T-cell (primary cell): Measurements from ENCODE around the gene NES. TPM values are rescaled to one million over a fixed set of nuclear protein-coding genes. Genes with fewer than 3 reads are reported as not detected.

Source experiments
- ATAC-seq, 4 experiments: fragments of 200-7000 bp in 3 of 4; fragments of 150-1000 bp in 1 of 4; cut with Tn5 transposase; replicated peaks in 1 of 4; 1 replicate in 3 of 4; 2 replicates in 1 of 4; pipeline ENCODE4 v1.10.0; 2021; ENCODE audit warnings: moderate library complexity in 3 of 4, mild to moderate bottlenecking in 2 of 4, moderate number of reproducible peaks in 1 of 4
- CTCF ChIA-PET, 2 donors: fragments of 300-600 bp; sonication (Branson Sonifier 250); formaldehyde crosslinking; loops; one replicate each; lab custom pipeline; 2022; ENCODE audit warnings: antibody characterized with exemption in 2 of 2; lab: Charles Lee
- POLR2A ChIA-PET, 2 donors: fragments of 300-600 bp; sonication (Branson Sonifier 250); formaldehyde crosslinking; loops; one replicate each; lab custom pipeline; 2022; ENCODE audit warnings: antibody characterized with exemption in 2 of 2; lab: Charles Lee
- DNase-seq, 35 experiments: peaks; one replicate each; pipeline versions ENCODE4 v3.0.0 to v3.0.0-alpha.2; 2013 to 2023
- H3K27ac ChIP-seq: one replicate; pipeline ENCODE4 v1.5.1; 2013; ENCODE audit warnings: low read length
- H3K27me3 ChIP-seq, 2 experiments: replicated peaks in 1 of 2; 1 replicate in 1 of 2; 2 replicates in 1 of 2; pipeline versions ENCODE4 v1.6.1 to v1.7.0; 2013; ENCODE audit warnings: low read length in 1 of 2, mixed read lengths in 1 of 2; ENCODE audit not compliant: control insufficient read depth in 2 of 2, insufficient read depth in 2 of 2; ENCODE audit errors: extremely low read depth in 1 of 2
- H3K36me3 ChIP-seq, 2 donors: 1 replicate in 1 of 2; 2 replicates in 1 of 2; pipeline versions ENCODE4 v1.6.1 to v1.7.0; 2013; ENCODE audit warnings: low read length in 1 of 2; ENCODE audit not compliant: control insufficient read depth in 2 of 2, insufficient read depth in 1 of 2; ENCODE audit errors: extremely low read depth in 1 of 2
- H3K4me1 ChIP-seq, 2 experiments: 1 replicate in 1 of 2; 2 replicates in 1 of 2; pipeline versions ENCODE4 v1.6.1 to v1.7.0; 2013; ENCODE audit warnings: low read length in 2 of 2, mixed read lengths in 1 of 2; ENCODE audit not compliant: insufficient read depth in 2 of 2, control insufficient read depth in 1 of 2; ENCODE audit errors: extremely low read depth in 1 of 2
- H3K4me3 ChIP-seq, 2 donors: 1 replicate in 1 of 2; 2 replicates in 1 of 2; pipeline versions ENCODE4 v1.5.1 to v1.7.0; 2013; ENCODE audit warnings: mild to moderate bottlenecking in 2 of 2, low read length in 1 of 2, moderate library complexity in 1 of 2; ENCODE audit not compliant: control insufficient read depth in 1 of 2; ENCODE audit errors: extremely low read depth in 1 of 2
- H3K9me3 ChIP-seq: 2 replicates; pipeline ENCODE4 v1.7.0; 2013
- H3K27ac Mint-ChIP-seq, 2 donors: one replicate each; pipeline ENCODE4 v1.8.0; 2020 to 2021; ENCODE audit warnings: mild to moderate bottlenecking in 2 of 2, mixed read lengths in 2 of 2
- H3K27me3 Mint-ChIP-seq, 2 donors: one replicate each; pipeline ENCODE4 v1.8.0; 2021 to 2022; ENCODE audit warnings: mixed read lengths in 2 of 2
- H3K36me3 Mint-ChIP-seq: one replicate; pipeline ENCODE4 v1.8.0; 2021; ENCODE audit warnings: mixed read lengths
- H3K4me1 Mint-ChIP-seq, 3 donors: one replicate each; pipeline ENCODE4 v1.8.0; 2020 to 2022; ENCODE audit warnings: mixed read lengths in 3 of 3, mild to moderate bottlenecking in 1 of 3
- H3K4me3 Mint-ChIP-seq, 3 donors: one replicate each; pipeline ENCODE4 v1.8.0; 2020 to 2022; ENCODE audit warnings: mild to moderate bottlenecking in 3 of 3, mixed read lengths in 3 of 3, moderate library complexity in 3 of 3
- H3K9me3 Mint-ChIP-seq, 3 donors: one replicate each; pipeline ENCODE4 v1.8.0; 2020 to 2022; ENCODE audit warnings: mixed read lengths in 3 of 3
- WGBS: methylation state at CpG from one replicate; pipeline ENCODE4 v1.1.5; 2013; ENCODE audit warnings: missing lambda C conversion rate; ENCODE audit not compliant: insufficient coverage; 5-methylcytosine and 5-hydroxymethylcytosine counted together
- total RNA-seq, 35 experiments: library from RNA in 6 of 35; stranded (reverse) in 6 of 35; fragments of 120-200 nt in 1 of 35; gene quantifications; one replicate each; pipeline versions ENCODE4 v1.2.1 to v1.2.4 and lab custom pipeline; 2013 to 2026

NES gene
- total RNA-seq, 5 donors from 2014 or later (not counting 1 experiment from before 2014, with no cell fraction given): 0.10 to 0.35 (median 0.25) TPM; not detected in 2

DNA sequence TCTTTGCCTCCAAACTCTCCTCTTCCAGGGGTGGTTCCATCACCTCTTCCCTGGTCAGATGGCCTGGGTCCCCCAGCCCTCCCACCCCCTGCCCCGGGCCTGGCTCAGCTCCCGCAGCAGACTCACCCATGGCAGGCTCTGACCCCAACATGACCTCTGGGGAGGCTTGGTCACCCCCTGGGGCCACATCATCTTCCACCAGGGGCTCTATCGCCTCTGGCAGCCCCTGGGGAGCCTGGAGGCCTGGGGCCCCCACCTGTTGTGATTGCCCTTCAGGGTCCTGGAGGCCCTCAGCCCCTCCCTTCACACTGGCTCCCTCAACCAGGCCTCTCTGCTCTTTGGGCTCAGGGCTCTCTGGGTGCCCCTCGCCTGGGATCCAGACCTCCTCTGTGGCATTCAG, 6.4 kb downstream of the NES start:
- ATAC-seq (no peak), DNase-seq (no peak)
- ChIA-PET POLR2A (no interaction called here), CTCF (no interaction called here)
- Mint-ChIP-seq H3K27me3 (peaks cover 19 to 34% of the 10 kb centered on the region in 2 donors), H3K27ac (no peak overlapping the region), H3K9me3 (no peaks in the 10 kb centered on the region), H3K4me1 (no peaks in the 10 kb centered on the region), H3K4me3 (no peak overlapping the region), H3K36me3 (no peaks in the 10 kb centered on the region)
- Histone ChIP-seq H3K27ac (no peak overlapping the region), H3K36me3 (no peaks in the 10 kb centered on the region), H3K4me3 (no peak overlapping the region), H3K4me1 (no peaks in the 10 kb centered on the region), H3K27me3 (peaks cover 2 to 47% of the 10 kb centered on the region in 2 experiments), H3K9me3 (no peaks in the 10 kb centered on the region)
- 45% methylated on average over 3 of the region's 4 CpGs for WGBS

DNA sequence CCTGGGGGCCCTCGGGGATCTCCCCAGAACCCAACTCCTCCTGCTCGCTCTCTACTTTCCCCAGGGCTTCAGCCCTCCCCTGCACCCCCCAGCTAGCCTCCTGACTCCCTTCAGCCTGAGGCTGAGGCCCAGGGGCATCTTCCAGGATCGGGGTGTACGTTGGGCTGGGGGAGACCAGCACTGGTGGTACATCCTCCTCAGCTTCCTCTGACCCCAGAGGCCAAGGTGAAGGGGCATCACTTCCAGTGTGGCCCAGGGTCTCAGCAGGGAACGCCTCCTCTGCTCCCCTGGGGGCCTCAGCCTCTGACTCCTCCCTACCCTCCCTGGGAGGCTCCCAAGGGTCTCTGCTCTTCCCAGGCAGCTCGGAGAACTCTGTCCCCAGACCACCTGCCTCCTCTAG, 6.8 kb downstream of the NES start:
- Mint-ChIP-seq H3K27me3 (peaks cover 19 to 31% of the 10 kb centered on the region in 2 donors), H3K27ac (no peak overlapping the region), H3K4me1 (peaks cover 0 to 4% (median 0%) of the 10 kb centered on the region in 3 donors), H3K9me3 (no peaks in the 10 kb centered on the region), H3K4me3 (no peak overlapping the region), H3K36me3 (no peaks in the 10 kb centered on the region)
- Histone ChIP-seq H3K4me1 (no peaks in the 10 kb centered on the region), H3K9me3 (no peaks in the 10 kb centered on the region), H3K36me3 (no peaks in the 10 kb centered on the region), H3K27ac (no peak overlapping the region), H3K27me3 (peaks cover 2 to 43% of the 10 kb centered on the region in 2 experiments), H3K4me3 (no peak overlapping the region)
- ATAC-seq (no peak), DNase-seq (no peak)
- 75% methylated on average over 3 of the region's 6 CpGs for WGBS
- ChIA-PET POLR2A (no interaction called here), CTCF (no interaction called here)

DNA sequence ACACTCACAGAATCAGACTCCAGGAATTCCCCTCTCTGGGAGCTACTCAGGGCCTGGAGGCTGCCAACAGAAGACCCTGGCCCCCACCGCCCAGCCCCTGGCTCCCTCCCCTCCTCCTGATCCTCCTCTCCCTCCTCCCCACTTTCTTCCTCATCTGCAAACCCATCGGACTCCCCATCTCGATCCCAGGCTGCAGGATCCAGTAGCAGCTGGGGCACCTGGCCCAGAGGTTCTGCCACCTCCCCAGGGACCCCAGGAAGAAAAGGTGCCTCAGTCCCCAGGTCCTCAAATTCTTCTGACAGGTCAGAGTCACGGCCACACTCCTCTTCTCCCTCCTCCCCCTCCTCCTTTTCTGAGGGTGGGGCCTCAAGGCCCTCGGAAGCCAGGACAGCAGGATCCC, 7.4 kb downstream of the NES start:
- peaks cover 19 to 25% of the 10 kb centered on the region in 2 donors for H3K27me3 Mint-ChIP-seq
- WGBS: 28% methylated on average over 3 of the region's 5 CpGs
- CTCF ChIA-PET: no interaction called here
- no peaks in the 10 kb centered on the region for H3K9me3 Mint-ChIP-seq
- H3K4me1 Mint-ChIP-seq: peaks cover 0 to 4% (median 0%) of the 10 kb centered on the region in 3 donors
- H3K27ac Mint-ChIP-seq: no peak overlapping the region
- no peak for ATAC-seq
- Histone ChIP-seq H3K4me3 (no peak overlapping the region), H3K27ac (no peak overlapping the region), H3K9me3 (no peaks in the 10 kb centered on the region), H3K27me3 (peaks cover 2 to 40% of the 10 kb centered on the region in 2 experiments), H3K4me1 (peaks cover 0 to 3% of the 10 kb centered on the region in 2 experiments), H3K36me3 (no peaks in the 10 kb centered on the region)
- POLR2A ChIA-PET: interaction anchor here in 1 of 2 donors (0.5 kb wide), 1 partner anchor 25 kb away, joined by 5 read pairs; no protein-coding TSS in a partner anchor
- DNase-seq: no peak
- no peak overlapping the region for H3K4me3 Mint-ChIP-seq
- no peaks in the 10 kb centered on the region for H3K36me3 Mint-ChIP-seq

DNA sequence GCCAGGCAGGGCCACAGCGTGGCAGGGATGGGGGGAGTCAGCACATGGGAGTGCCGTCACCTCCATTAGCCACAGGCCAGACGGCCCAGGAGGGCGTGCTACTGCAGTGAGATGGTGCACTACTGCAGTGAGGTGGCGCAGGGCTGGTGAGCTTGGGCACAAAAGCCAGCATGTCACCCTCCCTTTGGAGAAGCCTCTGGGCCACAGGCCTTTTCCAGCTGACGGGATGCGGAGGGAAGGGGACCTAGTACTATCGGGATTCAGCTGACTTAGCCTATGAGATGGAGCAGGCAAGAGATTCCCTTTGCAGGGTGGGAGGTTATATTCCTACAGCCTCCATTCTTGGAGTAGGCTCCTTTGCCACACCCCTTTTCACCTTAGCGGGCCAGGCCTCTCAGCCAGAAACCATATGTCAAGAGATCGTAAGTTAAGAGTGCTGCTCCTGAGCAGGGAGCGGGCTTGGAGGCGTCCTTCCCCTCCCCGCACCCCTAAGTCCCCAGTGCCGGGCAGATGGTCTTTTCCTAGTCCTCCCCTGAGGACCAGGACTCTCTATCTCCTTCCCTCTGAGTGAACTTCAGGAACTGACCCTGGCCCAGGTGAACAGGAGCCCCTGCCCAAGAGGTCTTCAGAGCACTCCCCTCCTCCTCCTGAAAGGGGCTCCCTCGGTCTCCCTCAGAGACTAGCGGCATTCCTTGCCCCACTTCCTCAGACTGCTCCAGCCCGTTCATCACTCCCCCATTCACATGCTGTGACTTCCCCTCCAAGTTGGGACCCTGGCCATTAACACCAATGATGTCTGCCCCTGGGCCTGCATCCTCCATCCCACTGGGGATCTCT, 8.2 kb downstream of the NES start:
- H3K36me3 ChIP-seq: no peaks in the 10 kb centered on the region
- peaks cover 2 to 35% of the 10 kb centered on the region in 2 experiments for H3K27me3 ChIP-seq
- H3K9me3 ChIP-seq: no peaks in the 10 kb centered on the region
- peaks cover 0 to 4% of the 10 kb centered on the region in 2 experiments for H3K4me1 ChIP-seq
- H3K4me3 ChIP-seq: no peak overlapping the region
- Mint-ChIP-seq H3K36me3 (no peaks in the 10 kb centered on the region), H3K4me3 (no peak overlapping the region), H3K4me1 (peaks cover 0 to 4% (median 0%) of the 10 kb centered on the region in 3 donors), H3K27ac (no peak overlapping the region), H3K9me3 (no peaks in the 10 kb centered on the region), H3K27me3 (peaks cover 15 to 19% of the 10 kb centered on the region in 2 donors)
- DNase-seq (no peak), ATAC-seq (no peak)
- ChIA-PET POLR2A (interaction anchor here in 1 of 2 donors (0.5 kb wide), 1 partner anchor 26 kb away, joined by 5 read pairs; no protein-coding TSS in a partner anchor), CTCF (no interaction called here)
- H3K27ac ChIP-seq: no peak overlapping the region
- 79% methylated on average over 13 of the region's 17 CpGs for WGBS

GRCh38 chr1:156667968-156668709, 9.1 kb downstream of the NES start:
- no peak overlapping the region for H3K4me3 Mint-ChIP-seq
- Histone ChIP-seq H3K9me3 (no peaks in the 10 kb centered on the region), H3K27ac (no peak overlapping the region), H3K4me1 (peaks cover 0 to 4% of the 10 kb centered on the region in 2 experiments), H3K36me3 (no peaks in the 10 kb centered on the region), H3K4me3 (no peak overlapping the region), H3K27me3 (peaks cover 2 to 26% of the 10 kb centered on the region in 2 experiments)
- ChIA-PET CTCF (no interaction called here), POLR2A (no interaction called here)
- no peak for ATAC-seq
- DNase-seq: no peak
- peaks cover 0 to 4% (median 0%) of the 10 kb centered on the region in 3 donors for H3K4me1 Mint-ChIP-seq
- no peak overlapping the region for H3K27ac Mint-ChIP-seq
- H3K27me3 Mint-ChIP-seq: peaks cover 9 to 10% of the 10 kb centered on the region in 2 donors
- H3K36me3 Mint-ChIP-seq: no peaks in the 10 kb centered on the region
- no peaks in the 10 kb centered on the region for H3K9me3 Mint-ChIP-seq
- 95% methylated on average over 2 of the region's 9 CpGs for WGBS

DNA sequence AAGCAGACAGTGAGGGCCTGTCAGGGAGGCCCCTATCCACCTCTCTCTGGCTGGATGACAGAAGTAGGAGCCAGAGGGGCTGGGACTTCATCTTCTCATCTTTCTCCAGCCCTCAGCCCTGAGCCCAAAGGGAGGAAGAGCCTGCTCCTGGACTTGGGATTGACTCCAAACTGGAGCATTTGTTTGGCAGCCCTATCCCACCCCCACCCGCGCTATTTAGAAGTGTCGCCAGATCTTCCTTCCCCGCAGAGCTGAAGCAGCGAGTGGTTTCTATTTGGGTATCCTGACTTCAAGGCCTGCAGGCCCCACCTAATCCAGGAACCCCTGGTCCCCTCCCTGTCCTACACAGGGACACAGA, 9.6 kb downstream of the NES start:
- Mint-ChIP-seq H3K27ac (no peak overlapping the region), H3K4me1 (peaks cover 0 to 7% (median 0%) of the 10 kb centered on the region in 3 donors), H3K27me3 (peaks cover 7 to 8% of the 10 kb centered on the region in 2 donors), H3K4me3 (no peak overlapping the region), H3K9me3 (no peaks in the 10 kb centered on the region), H3K36me3 (no peaks in the 10 kb centered on the region)
- H3K9me3 ChIP-seq: no peaks in the 10 kb centered on the region
- ChIA-PET POLR2A (no interaction called here), CTCF (no interaction called here)
- peaks cover 2 to 20% of the 10 kb centered on the region in 2 experiments for H3K27me3 ChIP-seq
- WGBS: no CpG with 5 or more reads among the region's 5 CpGs
- H3K4me1 ChIP-seq: peaks cover 0 to 4% of the 10 kb centered on the region in 2 experiments
- no peaks in the 10 kb centered on the region for H3K36me3 ChIP-seq
- no peak for DNase-seq
- H3K4me3 ChIP-seq: no peak overlapping the region
- H3K27ac ChIP-seq: no peak overlapping the region
- ATAC-seq: no peak
